Erythroblast (primary cell): ENCODE data around the gene MMP13.

Experiments used
- GATA1 ChIP-seq: IDR thresholded peaks from 2 replicates; pipeline ENCODE4 v1.6.1; 2011; ENCODE audit warnings: low read depth, mild to moderate bottlenecking, control low read depth, low read length, moderate library complexity
- POLR2A ChIP-seq: IDR thresholded peaks from 2 replicates; pipeline ENCODE4 v1.6.1; 2011; ENCODE audit warnings: mild to moderate bottlenecking, low read length

DNA sequence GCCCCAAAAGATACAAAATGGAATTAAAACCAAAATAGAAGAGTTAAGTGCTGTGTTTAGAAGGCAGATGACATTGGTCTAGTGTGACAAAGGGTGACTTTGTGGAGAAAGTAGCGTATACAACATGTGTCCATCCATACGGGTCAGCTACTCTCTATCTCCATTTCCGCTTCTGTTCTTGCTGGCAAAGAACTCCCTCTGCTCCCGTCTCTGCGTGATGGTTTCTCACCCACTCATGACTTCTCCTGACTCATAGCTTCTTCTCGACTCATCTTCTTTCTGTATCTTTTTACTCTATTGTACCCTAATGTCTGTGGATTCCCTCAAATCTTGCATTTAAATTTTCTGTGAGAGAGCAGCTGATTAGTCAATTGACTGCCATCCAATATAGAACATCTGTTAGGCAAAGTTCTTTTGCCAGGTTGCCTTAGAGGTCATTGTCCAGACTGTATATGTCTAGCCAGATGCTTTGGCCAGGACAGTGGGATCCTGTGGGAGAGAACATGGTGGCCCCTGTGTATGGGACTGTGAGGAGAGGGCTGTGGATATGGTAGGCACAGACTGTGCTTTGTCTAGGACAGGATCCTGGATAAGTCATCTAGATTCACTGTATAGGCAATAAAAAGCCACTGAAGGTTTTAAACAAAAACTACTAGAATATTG is 28.4 kb downstream of the MMP13 start:
- TF ChIP-seq POLR2A (no peak), GATA1 (no peak)
